SH-SY5Y (cell line): ENCODE data around the gene TMEM174.

ENCODE experiments used
- GATA2 ChIP-seq: IDR thresholded peaks from 2 replicates; pipeline ENCODE4 v1.6.1; 2011; ENCODE audit warnings: mild to moderate bottlenecking, low read depth, low read length
- GATA3 ChIP-seq: IDR thresholded peaks from 2 replicates; pipeline ENCODE4 v1.6.1; 2011; ENCODE audit warnings: low read depth, mild to moderate bottlenecking, low read length, moderate library complexity

- TF ChIP-seq GATA2 (no peak), GATA3 (no peak)
These were observed 3.3 kb downstream of the TMEM174 start for GRCh38 chr5:73176250-73176649.
